HepG2 (cell line): ENCODE results near the gene SDC3.

Experiments
- ATF2 ChIP-seq: sonication (generic); formaldehyde crosslinking; IDR thresholded peaks from 2 replicates; pipeline ENCODE4 v1.4.0; 2020; ENCODE audit warnings: missing genetic modification reagents
- GABPA ChIP-seq, 2 experiments: IDR thresholded peaks; 2 replicates each; pipeline ENCODE4 v1.6.1; 2011 to 2016; ENCODE audit warnings: low read depth in 2 of 2, low read length in 1 of 2, missing biosample characterization in 1 of 2, missing genetic modification characterization in 1 of 2
- JUNB ChIP-seq: sonication (generic); formaldehyde crosslinking; IDR thresholded peaks from 2 replicates; pipeline ENCODE4 v1.8.0; 2022; ENCODE audit warnings: missing genetic modification reagents, mild to moderate bottlenecking, borderline replicate concordance
- KAT8 ChIP-seq: IDR thresholded peaks from 2 replicates; pipeline ENCODE4 v1.6.1; 2016; ENCODE audit warnings: missing genetic modification reagents, missing compliant biosample characterization
- POLR2AphosphoS5 ChIP-seq: IDR thresholded peaks from 2 replicates; pipeline ENCODE4 v1.6.1; 2012; ENCODE audit warnings: low read depth, low read length
- PRMT3 ChIP-seq: sonication (generic); formaldehyde crosslinking; IDR thresholded peaks from 2 replicates; pipeline ENCODE4 v1.8.1; 2022; ENCODE audit warnings: low read depth, mild to moderate bottlenecking, moderate library complexity, missing genetic modification reagents, borderline replicate concordance
- REST ChIP-seq, 2 experiments: IDR thresholded peaks; 2 replicates each; pipeline ENCODE4 v1.6.1; 2011 to 2012; ENCODE audit warnings: low read length in 2 of 2, borderline replicate concordance in 1 of 2, low read depth in 1 of 2, mild to moderate bottlenecking in 1 of 2, moderate library complexity in 1 of 2
- SP2 ChIP-seq: sonication (generic); formaldehyde crosslinking; IDR thresholded peaks from 2 replicates; pipeline ENCODE4 v1.5.1; 2020; ENCODE audit warnings: mild to moderate bottlenecking, missing genetic modification reagents
- SSRP1 ChIP-seq: IDR thresholded peaks from 2 replicates; pipeline ENCODE4 v1.6.1; 2016; ENCODE audit warnings: control low read depth
- TBP ChIP-seq: sonication (generic); formaldehyde crosslinking; IDR thresholded peaks from 2 replicates; pipeline ENCODE4 v1.5.0; 2020; ENCODE audit warnings: missing genetic modification reagents
- ZBTB20 ChIP-seq: sonication (generic); formaldehyde crosslinking; IDR thresholded peaks from 2 replicates; pipeline ENCODE4 v1.8.1; 2023; ENCODE audit warnings: missing genetic modification reagents, low read depth, mild to moderate bottlenecking, borderline replicate concordance
- TF ChIP-seq, protein P1 (sequence below): sonication (generic); formaldehyde crosslinking; IDR thresholded peaks from 2 replicates; pipeline ENCODE4 v1.5.0; 2020; ENCODE audit warnings: mild to moderate bottlenecking, missing genetic modification reagents, moderate library complexity

DNA sequence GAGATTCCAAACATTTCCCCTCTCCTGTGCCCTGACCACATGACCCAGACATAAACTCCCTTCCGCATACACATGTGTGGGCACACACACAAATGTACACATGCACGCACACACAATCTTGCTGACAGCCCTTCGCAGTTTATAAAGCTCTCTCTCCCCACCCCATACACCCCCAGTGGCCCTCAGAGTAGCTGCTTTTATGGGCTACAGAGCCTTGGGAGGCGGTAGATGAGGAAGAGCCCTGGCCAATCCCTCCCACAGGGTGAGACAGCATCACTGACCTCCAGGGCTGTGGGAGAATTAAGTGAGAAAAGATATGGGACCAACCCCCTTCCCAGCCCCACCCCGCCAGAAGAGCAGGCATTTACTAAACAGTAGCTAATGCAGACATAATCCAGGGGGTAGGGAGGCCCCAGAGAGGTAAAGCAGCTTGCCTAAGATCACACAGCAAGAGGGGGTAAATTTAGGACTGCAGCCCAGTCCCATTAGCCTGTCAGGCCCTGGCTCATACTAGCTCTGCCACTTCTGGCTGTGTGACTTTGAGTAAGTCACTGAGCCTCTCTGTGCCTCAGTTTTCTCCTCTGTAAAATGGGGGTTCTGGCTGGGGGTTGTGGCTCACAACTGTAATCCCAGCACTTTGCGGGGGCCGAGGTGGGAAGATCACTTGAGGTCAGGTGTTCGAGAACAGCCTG lies 5.1 kb downstream of the SDC3 start:
- TF ChIP-seq ZBTB20 (CRISPR knock-in tag), result no peak
- TF ChIP-seq GABPA (IDR thresholded peaks at IDR 0.05; ENCODE audit: low read depth, low read length), result no peak
- TF ChIP-seq GABPA (CRISPR knock-in tag; IDR thresholded peaks at IDR 0.05; ENCODE audit: low read depth), result no peak
- TF ChIP-seq KAT8 (CRISPR knock-in tag), result no peak
- no peak for TF ChIP-seq TBP (CRISPR knock-in tag)
- no peak for TF ChIP-seq ATF2 (CRISPR knock-in tag)
- TF ChIP-seq PRMT3 (CRISPR knock-in tag), result no peak
- TF ChIP-seq REST (IDR thresholded peaks at IDR 0.05; ENCODE audit: borderline replicate concordance in 1 of 2, low read depth in 1 of 2, low read length in 2 of 2), result no peak
- TF ChIP-seq, protein P1, sequence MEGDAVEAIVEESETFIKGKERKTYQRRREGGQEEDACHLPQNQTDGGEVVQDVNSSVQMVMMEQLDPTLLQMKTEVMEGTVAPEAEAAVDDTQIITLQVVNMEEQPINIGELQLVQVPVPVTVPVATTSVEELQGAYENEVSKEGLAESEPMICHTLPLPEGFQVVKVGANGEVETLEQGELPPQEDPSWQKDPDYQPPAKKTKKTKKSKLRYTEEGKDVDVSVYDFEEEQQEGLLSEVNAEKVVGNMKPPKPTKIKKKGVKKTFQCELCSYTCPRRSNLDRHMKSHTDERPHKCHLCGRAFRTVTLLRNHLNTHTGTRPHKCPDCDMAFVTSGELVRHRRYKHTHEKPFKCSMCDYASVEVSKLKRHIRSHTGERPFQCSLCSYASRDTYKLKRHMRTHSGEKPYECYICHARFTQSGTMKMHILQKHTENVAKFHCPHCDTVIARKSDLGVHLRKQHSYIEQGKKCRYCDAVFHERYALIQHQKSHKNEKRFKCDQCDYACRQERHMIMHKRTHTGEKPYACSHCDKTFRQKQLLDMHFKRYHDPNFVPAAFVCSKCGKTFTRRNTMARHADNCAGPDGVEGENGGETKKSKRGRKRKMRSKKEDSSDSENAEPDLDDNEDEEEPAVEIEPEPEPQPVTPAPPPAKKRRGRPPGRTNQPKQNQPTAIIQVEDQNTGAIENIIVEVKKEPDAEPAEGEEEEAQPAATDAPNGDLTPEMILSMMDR (CRISPR knock-in tag), result no peak
- no peak for TF ChIP-seq SSRP1 (CRISPR knock-in tag)
- TF ChIP-seq POLR2AphosphoS5, result no peak
- no peak for TF ChIP-seq SP2 (CRISPR knock-in tag)
- no peak for TF ChIP-seq JUNB
